Thoracic aorta (tissue), 2 donors: ENCODE data around the gene KATNBL1. TPM values are rescaled to one million over a fixed set of nuclear protein-coding genes. Genes with fewer than 3 reads are reported as not detected.

Source experiments
- ATAC-seq: fragments of 150-250 bp; one replicate; pipeline ENCODE4 v1.8.0; 2017; ENCODE audit warnings: low read depth; ENCODE audit not compliant: insufficient number of reproducible peaks, low FRiP score
- DNase-seq: peaks from one replicate; pipeline ENCODE4 v3.0.0-alpha.2; 2020; ENCODE audit warnings: low spot score
- H3K27ac ChIP-seq, 2 donors: fragments of 200-600 bp; sonication (generic); 1 replicate in 1 of 2; 2 replicates in 1 of 2; pipeline ENCODE4 v1.5.1; 2016; ENCODE audit warnings: mild to moderate bottlenecking in 2 of 2, moderate library complexity in 2 of 2
- H3K27me3 ChIP-seq: fragments of 200-600 bp; sonication (generic); replicated peaks from 2 replicates; pipeline ENCODE4 v1.6.0; 2016; ENCODE audit warnings: mild to moderate bottlenecking; ENCODE audit not compliant: insufficient read depth
- H3K36me3 ChIP-seq: fragments of 200-600 bp; sonication (generic); one replicate; pipeline ENCODE4 v1.5.1; 2016
- H3K4me1 ChIP-seq, 2 donors: fragments of 200-600 bp; sonication (generic); 1 replicate in 1 of 2; 2 replicates in 1 of 2; pipeline versions ENCODE4 v1.5.1 to v1.6.0; 2016; ENCODE audit warnings: low read depth in 2 of 2, mild to moderate bottlenecking in 1 of 2; ENCODE audit not compliant: control insufficient read depth in 1 of 2
- H3K4me3 ChIP-seq: fragments of 200-600 bp; sonication (generic); 2 replicates; pipeline ENCODE4 v1.5.1; 2016; ENCODE audit warnings: mild to moderate bottlenecking
- H3K9me3 ChIP-seq: fragments of 200-600 bp; sonication (generic); 2 replicates; pipeline ENCODE4 v1.5.1; 2016
- CTCF ChIP-seq: fragments of 200-600 bp; sonication (generic); IDR thresholded peaks from one replicate; pipeline ENCODE4 v1.5.1; 2019; ENCODE audit warnings: antibody characterized with exemption
- total RNA-seq, 2 donors: library from RNA; depleted of rRNA; stranded (reverse); fragments of >200 nt; gene quantifications; one replicate each; pipeline versions ENCODE4 v1.1.0 to v1.2.3, GENCODE V29; 2016

Gene KATNBL1
- total RNA-seq, 2 donors from 2014 or later = 61.9 to 93.8 TPM

GRCh38 chr15:34239151-34239808 is 29.4 kb upstream of the KATNBL1 start:
- H3K4me1 ChIP-seq = no peaks in the 10 kb centered on the region
- no peak for TF ChIP-seq CTCF
- H3K27ac ChIP-seq = peak overlapping the region in 1 of 2 donors; percentile 34
- DNase-seq (no peak), ATAC-seq (peak; percentile 54)
- H3K27me3 ChIP-seq = no peaks in the 10 kb centered on the region
- H3K4me3 ChIP-seq = no peak overlapping the region
- H3K9me3 ChIP-seq = no peaks in the 10 kb centered on the region
- peaks cover 46% of the 10 kb centered on the region for H3K36me3 ChIP-seq

GRCh38 chr15:34233614-34234013 is 23.7 kb upstream of the KATNBL1 start:
- no peak for TF ChIP-seq CTCF
- peaks cover 53% of the 10 kb centered on the region for H3K36me3 ChIP-seq
- no peaks in the 10 kb centered on the region for H3K9me3 ChIP-seq
- ATAC-seq (no peak), DNase-seq (no peak)
- no peaks in the 10 kb centered on the region for H3K4me1 ChIP-seq
- no peaks in the 10 kb centered on the region for H3K27me3 ChIP-seq
- no peak overlapping the region for H3K27ac ChIP-seq
- no peak overlapping the region for H3K4me3 ChIP-seq

GRCh38 chr15:34223904-34224596 is 14.2 kb upstream of the KATNBL1 start:
- peaks cover 4 to 10% of the 10 kb centered on the region in 2 donors for H3K4me1 ChIP-seq
- H3K27ac ChIP-seq = peak overlapping the region; percentile 77 to 86
- no peaks in the 10 kb centered on the region for H3K27me3 ChIP-seq
- no peak for DNase-seq
- H3K36me3 ChIP-seq = no peaks in the 10 kb centered on the region
- no peak for ATAC-seq
- H3K4me3 ChIP-seq = peak overlapping the region; percentile 85
- H3K9me3 ChIP-seq = no peaks in the 10 kb centered on the region
- no peak for TF ChIP-seq CTCF

- H3K9me3 ChIP-seq = no peaks in the 10 kb centered on the region
- no peaks in the 10 kb centered on the region for H3K27me3 ChIP-seq
- no peak for TF ChIP-seq CTCF
- DNase-seq = no peak
- H3K4me3 ChIP-seq = no peak overlapping the region
- H3K36me3 ChIP-seq = no peaks in the 10 kb centered on the region
- ATAC-seq = no peak
- H3K4me1 ChIP-seq = no peaks in the 10 kb centered on the region
- H3K27ac ChIP-seq = no peak overlapping the region
Observed at GRCh38 chr15:34217587-34218225, 7.8 kb upstream of the KATNBL1 start.

- TF ChIP-seq CTCF = no peak
- no peaks in the 10 kb centered on the region for H3K27me3 ChIP-seq
- DNase-seq (no peak), ATAC-seq (no peak)
- H3K4me3 ChIP-seq = no peak overlapping the region
- H3K9me3 ChIP-seq = no peaks in the 10 kb centered on the region
- H3K36me3 ChIP-seq = no peaks in the 10 kb centered on the region
- no peaks in the 10 kb centered on the region for H3K4me1 ChIP-seq
- no peak overlapping the region for H3K27ac ChIP-seq
Observed at GRCh38 chr15:34216527-34217270, 6.8 kb upstream of the KATNBL1 start.
